ENCODE results near the gene DVL1. TPM values are rescaled to one million over a fixed set of nuclear protein-coding genes. Genes with fewer than 3 reads are reported as not detected.

The DVL1 gene
- total and polyA plus RNA-seq, 2 of the 13 experiments (the other 11 are each of a cell fraction or from before 2014, with no cell fraction given): 30.8 to 60.4 TPM

GRCh38 chr1:1361233-1361981, 12.2 kb upstream of the DVL1 start (continued):
- TF ChIP-seq ZMYM4 (CRISPR knock-in tag; IDR thresholded peaks at IDR 0.05) (no peak), FOSL1 (CRISPR knock-in tag; IDR thresholded peaks at IDR 0.05; ENCODE audit: borderline replicate concordance) (no peak), ZBTB38 (CRISPR knock-in tag; IDR thresholded peaks at IDR 0.05) (peak; percentile 22; the same call in 1 of the 2 replicates), MATR3 (CRISPR knock-in tag; IDR thresholded peaks at IDR 0.05) (no peak), AGO1 (IDR thresholded peaks at IDR 0.05; ENCODE audit: low read depth, low read length, poor library complexity, severe bottlenecking) (peak; percentile 60), FOXO1 (CRISPR knock-in tag; IDR thresholded peaks at IDR 0.05) (no peak), KDM5B (CRISPR knock-in tag; IDR thresholded peaks at IDR 0.05; ENCODE audit: borderline replicate concordance) (0 out of 2 replicates have a peak, but pooled peaks have one; percentile 4), GFI1 (CRISPR knock-in tag; IDR thresholded peaks at IDR 0.05; ENCODE audit: borderline replicate concordance) (no peak), ZBTB33 (CRISPR knock-in tag; IDR thresholded peaks at IDR 0.05) (0 out of 2 replicates have a peak, but pooled peaks have one; percentile 6), ERF (CRISPR knock-in tag; IDR thresholded peaks at IDR 0.05) (no peak), ZNF552 (CRISPR knock-in tag; IDR thresholded peaks at IDR 0.05; ENCODE audit: borderline replicate concordance) (no peak)

Data from HepG2 (cell line).